HepG2 (cell line): Measurements from ENCODE around the gene ELMOD3. TPM values are rescaled to one million over a fixed set of nuclear protein-coding genes. Genes with fewer than 3 reads are reported as not detected.

Experiments used
- ATAC-seq: fragments of 200-7000 bp; cut with Tn5 transposase; 3 replicates; pipeline ENCODE4 v1.9.1; 2020; ENCODE audit warnings: mild to moderate bottlenecking, moderate library complexity
- BruUV-seq: library from RNA; stranded (reverse); fragments of 400-500 nt; replicated peaks from 2 replicates; lab custom pipeline; 2021; lab: Mats Ljungman, UMichigan
- CTCF ChIA-PET: fragments of 300-600 bp; formaldehyde crosslinking; extraction: SDS; loops from one replicate; lab custom pipeline; 2021; ENCODE audit warnings: low total read pairs, inconsistent platforms, low intra/inter-chr PET ratio; lab: Yijun Ruan, JAX
- POLR2A ChIA-PET: fragments of 350-600 bp; sonication (Branson Sonifier 250); formaldehyde crosslinking; loops from one replicate; lab custom pipeline; 2020; ENCODE audit warnings: antibody characterized with exemption, inconsistent platforms; lab: Yijun Ruan, JAX
- DNase-seq: peaks from one replicate; pipeline ENCODE4 v3.0.0-alpha.2; 2015; ENCODE audit warnings: low spot score
- FAIRE-seq: peaks from 3 replicates; lab custom pipeline; 2011; peaks lifted over from hg19 to GRCh38; lab: Jason Lieb, UNC
- H2AFZ ChIP-seq: one replicate; pipeline ENCODE4 v1.6.1; 2011; ENCODE audit warnings: low read length, inconsistent platforms
- H3K27ac ChIP-seq: fragments of 300-600 bp; 3 replicates; pipeline ENCODE4 v1.8.0; 2011; ENCODE audit warnings: mixed run types, mild to moderate bottlenecking, mixed read lengths, low read length, inconsistent platforms; ENCODE audit not compliant: insufficient read depth; ENCODE audit errors: extremely low read length
- H3K27me3 ChIP-seq, 2 experiments: fragments of 200-600 bp in 1 of 2; 2 replicates in 1 of 2; 3 replicates in 1 of 2; pipeline versions ENCODE4 v1.6.0 to v1.8.0; 2011; ENCODE audit warnings: low read length in 2 of 2, mild to moderate bottlenecking in 2 of 2, moderate library complexity in 2 of 2, inconsistent platforms in 1 of 2; ENCODE audit not compliant: insufficient read depth in 2 of 2, control insufficient read depth in 1 of 2
- H3K36me3 ChIP-seq, 2 experiments: fragments of 200-600 bp in 1 of 2; replicated peaks in 1 of 2; 2 replicates in 1 of 2; 3 replicates in 1 of 2; pipeline versions ENCODE4 v1.5.1 to v1.8.0; 2011; ENCODE audit warnings: low read length in 2 of 2, inconsistent platforms in 1 of 2; ENCODE audit not compliant: insufficient read depth in 2 of 2, control insufficient read depth in 1 of 2
- H3K4me1 ChIP-seq: 2 replicates; pipeline ENCODE4 v1.5.1; 2012; ENCODE audit warnings: low read length, inconsistent platforms; ENCODE audit not compliant: insufficient read depth
- H3K4me2 ChIP-seq: 2 replicates; pipeline ENCODE4 v1.6.0; 2011; ENCODE audit warnings: low read depth, low read length, inconsistent platforms
- H3K4me3 ChIP-seq, 3 experiments: fragments of 200-600 bp in 1 of 3; sonication (generic), shearing (Covaris generic) in 1 of 3; replicated peaks in 1 of 3; 2 replicates each; pipeline ENCODE4 v1.5.1; 2011 to 2016; ENCODE audit warnings: low read length in 3 of 3, inconsistent platforms in 2 of 3, low read depth in 2 of 3, mild to moderate bottlenecking in 2 of 3, control low read depth in 1 of 3, mixed read lengths in 1 of 3; ENCODE audit not compliant: insufficient read depth in 1 of 3
- H3K79me2 ChIP-seq: one replicate; pipeline ENCODE4 v1.6.1; 2011; ENCODE audit warnings: low read length, inconsistent platforms; ENCODE audit not compliant: insufficient read depth
- H3K9ac ChIP-seq: 2 replicates; pipeline ENCODE4 v1.6.0; 2011; ENCODE audit warnings: mild to moderate bottlenecking, low read depth, low read length, inconsistent platforms; ENCODE audit not compliant: insufficient read depth
- H3K9me3 ChIP-seq: 2 replicates; pipeline ENCODE4 v1.5.1; 2012; ENCODE audit warnings: mild to moderate bottlenecking, low read length
- H4K20me1 ChIP-seq: 2 replicates; pipeline ENCODE4 v1.6.0; 2011; ENCODE audit warnings: inconsistent platforms, mild to moderate bottlenecking, low read length, moderate library complexity; ENCODE audit not compliant: insufficient read depth
- EED ChIP-seq: sonication (generic); formaldehyde crosslinking; IDR thresholded peaks from 2 replicates; pipeline ENCODE4 v1.5.0; 2020; ENCODE audit warnings: mild to moderate bottlenecking, missing genetic modification reagents
- LBX2 ChIP-seq: sonication (generic); formaldehyde crosslinking; IDR thresholded peaks from 2 replicates; pipeline ENCODE4 v1.5.0; 2020; ENCODE audit warnings: missing genetic modification reagents, mild to moderate bottlenecking, borderline replicate concordance
- MAFG ChIP-seq: sonication (generic); formaldehyde crosslinking; IDR thresholded peaks from 2 replicates; pipeline ENCODE4 v1.5.1; 2020; ENCODE audit warnings: mild to moderate bottlenecking, missing genetic modification reagents
- PAF1 ChIP-seq: IDR thresholded peaks from 2 replicates; pipeline ENCODE4 v1.6.1; 2016; ENCODE audit warnings: missing genetic modification reagents, missing compliant biosample characterization
- POLR2AphosphoS5 ChIP-seq: IDR thresholded peaks from 2 replicates; pipeline ENCODE4 v1.6.1; 2012; ENCODE audit warnings: low read depth, low read length
- RARG ChIP-seq: sonication (generic); formaldehyde crosslinking; IDR thresholded peaks from 2 replicates; pipeline ENCODE4 v1.4.0; 2020; ENCODE audit warnings: low read depth, mild to moderate bottlenecking, missing genetic modification reagents
- RBM22 ChIP-seq: fragments of 200-400 bp; formaldehyde crosslinking; optimal IDR thresholded peaks from 2 replicates; pipeline ENCODE3; 2017; ENCODE audit warnings: mild to moderate bottlenecking, low read length, moderate library complexity
- SMAD1 ChIP-seq: sonication (generic); formaldehyde crosslinking; IDR thresholded peaks from 2 replicates; pipeline ENCODE4 v1.4.0; 2020; ENCODE audit warnings: missing genetic modification reagents, low read depth, mild to moderate bottlenecking, borderline replicate concordance
- SRSF1 ChIP-seq: fragments of 200-400 bp; formaldehyde crosslinking; optimal IDR thresholded peaks from 2 replicates; pipeline ENCODE3; 2017; ENCODE audit warnings: mild to moderate bottlenecking, low read depth, low read length, moderate library complexity
- TEAD3 ChIP-seq: optimal IDR thresholded peaks from 2 replicates; pipeline ENCODE3; 2016; ENCODE audit warnings: borderline replicate concordance
- ZBTB4 ChIP-seq: sonication (generic); formaldehyde crosslinking; IDR thresholded peaks from 2 replicates; pipeline ENCODE4 v1.4.0; 2020; ENCODE audit warnings: missing genetic modification reagents, mild to moderate bottlenecking, borderline replicate concordance
- ZFYVE20 ChIP-seq: sonication (generic); formaldehyde crosslinking; IDR thresholded peaks from 2 replicates; pipeline ENCODE4 v1.8.0; 2023; ENCODE audit warnings: low read depth, mild to moderate bottlenecking, moderate library complexity, missing genetic modification reagents, borderline replicate concordance
- ZNF556 ChIP-seq: sonication (generic); formaldehyde crosslinking; IDR thresholded peaks from 2 replicates; pipeline ENCODE4 v1.4.0; 2020; ENCODE audit warnings: mild to moderate bottlenecking, missing genetic modification reagents, borderline replicate concordance
- ZNF691 ChIP-seq: sonication (generic); formaldehyde crosslinking; IDR thresholded peaks from 2 replicates; pipeline ENCODE4 v1.4.0; 2020; ENCODE audit warnings: missing genetic modification reagents, low read depth, mild to moderate bottlenecking, borderline replicate concordance
- ZSCAN25 ChIP-seq: sonication (generic); formaldehyde crosslinking; IDR thresholded peaks from 2 replicates; pipeline ENCODE4 v1.8.0; 2022; ENCODE audit warnings: mild to moderate bottlenecking, missing genetic modification reagents
- WGBS: methylation state at CpG from one replicate; pipeline ENCODE4 v1.1.6; 2017; ENCODE audit warnings: low lambda C conversion rate; 5-methylcytosine and 5-hydroxymethylcytosine counted together
- in situ Hi-C: cut with HindIII; loops from 2 replicates; pipeline ENCODE4 v1.10.0; 2017; ENCODE audit warnings: low pct_unique_long_range_greater_than_20kb; ENCODE audit not compliant: extremely low pct_ligation_motif_present
- intact Hi-C: fragments of 100-400 bp; cut with micrococcal nuclease; formaldehyde crosslinking; loops from one replicate; pipeline ENCODE4 v1.10.0; 2022; ENCODE audit not compliant: unreplicated experiment
- polyA plus RNA-seq, 8 experiments: library from polyadenylated mRNA; depleted of rRNA in 3 of 8; stranded (reverse) in 7 of 8; unstranded in 1 of 8; fragments of >200 nt; fragmentation: Illumina TruSeq in 4 of 8; extraction: Trizol in 4 of 8; gene quantifications; 2 replicates each; pipeline versions ENCODE4 v1.2.1 to v1.2.3, GENCODE V29; 2011 to 2016; ENCODE audit warnings: low read depth in 4 of 8, missing spikeins in 1 of 8, mixed read lengths in 1 of 8; ENCODE audit not compliant: insufficient read depth in 1 of 8
- total RNA-seq, 5 experiments: library from RNA; depleted of rRNA; stranded (reverse); fragments of >200 nt; fragmentation: Illumina TruSeq; extraction: Trizol; gene quantifications; 2 replicates each; pipeline ENCODE4 v1.2.3, GENCODE V29; 2016; ENCODE audit warnings: low read depth in 1 of 5

ELMOD3 gene
- total and polyA plus RNA-seq, 2 of the 13 experiments (the other 11 are each of a cell fraction or from before 2014, with no cell fraction given), result 13.3 to 19.5 TPM

- Histone ChIP-seq H3K36me3 (peaks cover 21 to 41% of the 10 kb centered on the region in 2 experiments; a peak in 4 of 5 replicates), H3K79me2 (no peaks in the 10 kb centered on the region), H2AFZ (no peak overlapping the region), H3K27me3 (no peaks in the 10 kb centered on the region), H3K27ac (no peak overlapping the region), H3K9me3 (no peaks in the 10 kb centered on the region), H4K20me1 (no peaks in the 10 kb centered on the region), H3K4me3 (no peak overlapping the region), H3K4me1 (no peaks in the 10 kb centered on the region), H3K9ac (no peak overlapping the region), H3K4me2 (no peak overlapping the region)
- in situ Hi-C loops, result no loop called here
- DNase-seq (no peak), ATAC-seq (no peak), FAIRE-seq (no peak)
- TF ChIP-seq ZSCAN25 (CRISPR knock-in tag), result no peak
- no peak for TF ChIP-seq TEAD3 (CRISPR knock-in tag)
- no peak for TF ChIP-seq LBX2 (CRISPR knock-in tag)
- no peak for TF ChIP-seq ZNF556
- no peak for TF ChIP-seq MAFG (CRISPR knock-in tag)
- no peak for TF ChIP-seq ZNF691
- TF ChIP-seq SRSF1, result no peak
- peak; percentile 30 for TF ChIP-seq RBM22
- no peak for TF ChIP-seq RARG (CRISPR knock-in tag)
- TF ChIP-seq PAF1 (CRISPR knock-in tag), result 0 out of 2 replicates have a peak, but pooled peaks have one; percentile 43
- no peak for TF ChIP-seq ZFYVE20 (CRISPR knock-in tag)
- no peak for TF ChIP-seq EED (CRISPR knock-in tag)
- TF ChIP-seq SMAD1 (CRISPR knock-in tag), result no peak
- TF ChIP-seq ZBTB4 (CRISPR knock-in tag), result no peak
- 0 out of 2 replicates have a peak, but pooled peaks have one; percentile 35 for TF ChIP-seq POLR2AphosphoS5
- WGBS, result 98% methylated on average over 3 of the region's 3 CpGs
- POLR2A ChIA-PET, result interaction anchor here (1.6 to 2.0 kb wide), 2 partner anchors 12 to 14 kb away, joined by 6 to 8 read pairs; partner anchors contain the start of genes ELMOD3, RETSAT and TGOLN2
- no TSS peak for BruUV-seq
- CTCF ChIA-PET, result no interaction called here
- intact Hi-C loops, result no loop called here
Measured at GRCh38 chr2:85342156-85342555, 12.4 kb upstream of the ELMOD3 start.
